Measurements from ENCODE around the gene CLIC6.

Gene CLIC6

DNA sequence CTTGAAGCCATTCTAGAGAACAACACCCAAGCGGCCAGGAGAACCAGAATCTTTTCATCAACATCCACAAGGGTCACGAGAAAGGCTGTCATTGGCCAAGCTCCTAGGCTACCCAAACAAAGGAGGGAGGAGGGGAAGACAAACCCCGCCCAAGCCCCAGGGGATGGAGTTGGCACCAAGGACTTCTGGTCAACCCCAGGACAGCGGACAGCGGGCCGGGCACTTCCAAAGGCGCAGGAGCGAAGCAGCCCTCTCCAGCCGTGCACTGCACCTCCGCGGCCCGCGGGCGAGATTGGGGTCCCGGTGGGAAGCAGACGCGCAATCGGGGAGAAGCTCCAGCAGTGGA, at the start of gene CLIC6:
Gene CLIC6, plus strand, starts transcription at position 192 of the 346 bp plus-strand sequence. CDS start 395 bp downstream, outside the sequence.
- Histone ChIP-seq H3K27me3 (replicated peaks; ENCODE audit: control insufficient read depth, insufficient read depth, low read length) (no peaks in the 10 kb centered on the region), H3K4me3 (replicated peaks; ENCODE audit: low read depth, low read length) (peak within 1 kb of the TSS; percentile 86), H3K36me3 (ENCODE audit: control insufficient read depth, insufficient read depth, low read length) (no peaks in the 10 kb centered on the region)
- DNase-seq (ENCODE audit: extremely low read depth, insufficient read length) = no peak
- TF ChIP-seq, protein P1, sequence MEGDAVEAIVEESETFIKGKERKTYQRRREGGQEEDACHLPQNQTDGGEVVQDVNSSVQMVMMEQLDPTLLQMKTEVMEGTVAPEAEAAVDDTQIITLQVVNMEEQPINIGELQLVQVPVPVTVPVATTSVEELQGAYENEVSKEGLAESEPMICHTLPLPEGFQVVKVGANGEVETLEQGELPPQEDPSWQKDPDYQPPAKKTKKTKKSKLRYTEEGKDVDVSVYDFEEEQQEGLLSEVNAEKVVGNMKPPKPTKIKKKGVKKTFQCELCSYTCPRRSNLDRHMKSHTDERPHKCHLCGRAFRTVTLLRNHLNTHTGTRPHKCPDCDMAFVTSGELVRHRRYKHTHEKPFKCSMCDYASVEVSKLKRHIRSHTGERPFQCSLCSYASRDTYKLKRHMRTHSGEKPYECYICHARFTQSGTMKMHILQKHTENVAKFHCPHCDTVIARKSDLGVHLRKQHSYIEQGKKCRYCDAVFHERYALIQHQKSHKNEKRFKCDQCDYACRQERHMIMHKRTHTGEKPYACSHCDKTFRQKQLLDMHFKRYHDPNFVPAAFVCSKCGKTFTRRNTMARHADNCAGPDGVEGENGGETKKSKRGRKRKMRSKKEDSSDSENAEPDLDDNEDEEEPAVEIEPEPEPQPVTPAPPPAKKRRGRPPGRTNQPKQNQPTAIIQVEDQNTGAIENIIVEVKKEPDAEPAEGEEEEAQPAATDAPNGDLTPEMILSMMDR (IDR thresholded peaks at IDR 0.05; ENCODE audit: insufficient read depth, low read length, poor library complexity, severe bottlenecking) = no peak

DNA sequence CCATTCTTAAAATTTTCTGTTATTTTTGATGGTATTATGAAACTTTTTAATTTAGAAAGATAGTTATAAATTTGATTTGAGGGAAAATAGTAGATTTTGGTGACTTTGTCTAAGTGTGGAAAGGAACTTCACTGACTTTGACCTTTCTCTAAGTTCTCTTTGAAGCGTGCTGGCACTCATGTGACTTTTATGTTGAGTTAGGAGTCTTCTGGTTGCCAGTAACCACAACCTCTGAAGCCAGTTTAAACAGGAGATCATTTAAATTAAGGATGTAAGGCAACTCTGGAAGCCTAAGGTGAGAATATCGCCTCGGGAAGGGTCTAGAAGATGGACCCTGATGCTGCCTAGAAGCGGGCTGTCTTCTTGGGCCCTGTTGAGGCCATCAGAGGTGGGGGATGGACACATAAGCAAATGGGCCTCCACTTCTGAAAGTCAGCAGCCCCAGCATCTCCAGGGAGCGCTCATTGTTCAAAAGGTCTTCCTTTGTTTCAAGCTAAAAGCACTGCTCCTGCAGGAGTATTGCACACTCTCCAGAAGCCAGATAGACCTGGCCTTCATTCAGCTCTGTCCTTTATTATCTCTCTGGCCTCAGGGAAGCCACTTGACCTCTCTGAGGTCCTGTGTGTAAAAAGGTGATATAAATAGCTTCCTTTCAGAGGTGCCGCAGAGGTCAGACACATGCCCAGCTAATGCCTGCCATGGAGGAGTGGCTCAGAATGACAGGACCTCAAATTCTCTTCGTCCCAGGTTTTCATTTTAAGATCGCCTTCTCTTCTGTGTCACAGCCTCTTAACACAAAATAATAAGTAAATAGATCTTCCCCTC, 48.7 kb upstream of the CLIC6 start:
- DNase-seq (ENCODE audit: extremely low read depth, insufficient read length) = no peak
- Histone ChIP-seq H3K4me3 (replicated peaks; ENCODE audit: low read depth, low read length) (no peak overlapping the region), H3K36me3 (ENCODE audit: control insufficient read depth, insufficient read depth, low read length) (no peaks in the 10 kb centered on the region), H3K27me3 (replicated peaks; ENCODE audit: control insufficient read depth, insufficient read depth, low read length) (no peaks in the 10 kb centered on the region)
- TF ChIP-seq, protein P1 (IDR thresholded peaks at IDR 0.05; ENCODE audit: insufficient read depth, low read length, poor library complexity, severe bottlenecking) = no peak

DNA sequence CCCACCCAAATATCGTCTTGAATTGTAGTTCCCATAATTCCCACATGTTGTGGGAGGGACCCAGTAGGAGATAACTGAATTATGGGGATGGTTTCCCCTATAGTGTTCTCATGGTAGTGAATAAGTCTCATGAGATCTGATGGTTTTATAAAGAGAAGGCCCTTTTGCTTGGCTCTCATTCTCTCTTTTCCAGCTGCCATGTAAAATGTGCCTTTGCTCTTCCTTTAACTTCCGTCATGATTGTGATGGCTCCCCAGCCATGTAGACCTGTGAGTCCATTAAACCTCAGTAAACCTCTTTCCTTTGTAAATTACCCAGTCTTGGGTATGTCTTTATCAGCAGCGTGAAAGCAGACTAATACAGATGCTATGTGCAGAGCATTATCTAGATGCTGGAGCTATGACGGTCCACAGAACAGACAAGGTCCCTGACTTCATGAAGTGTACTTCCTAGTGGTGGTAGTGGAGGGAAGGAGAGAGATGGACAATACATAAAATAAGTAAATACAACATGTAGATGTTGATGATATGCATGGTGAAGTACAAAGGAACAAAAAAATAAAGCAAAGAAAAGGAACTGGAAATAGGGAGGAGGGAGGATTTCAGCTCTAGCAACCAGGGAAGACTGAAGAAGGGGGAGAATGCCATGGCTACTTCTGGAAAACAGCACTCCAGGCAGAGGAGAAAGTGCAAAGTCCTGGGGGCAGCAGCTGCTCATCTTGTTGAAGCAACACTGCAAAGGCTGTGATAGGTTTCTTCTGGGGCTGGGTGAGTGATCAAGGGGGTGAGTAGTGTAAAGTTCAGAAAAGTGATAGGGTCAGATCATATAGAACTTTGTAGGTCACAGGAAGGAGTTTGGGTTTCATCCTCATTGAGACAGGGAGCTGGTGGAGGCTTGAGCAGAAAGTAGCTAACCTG, 47.1 kb upstream of the CLIC6 start:
- Histone ChIP-seq H3K36me3 (ENCODE audit: control insufficient read depth, insufficient read depth, low read length) (no peaks in the 10 kb centered on the region), H3K4me3 (replicated peaks; ENCODE audit: low read depth, low read length) (no peak overlapping the region), H3K27me3 (replicated peaks; ENCODE audit: control insufficient read depth, insufficient read depth, low read length) (no peaks in the 10 kb centered on the region)
- TF ChIP-seq, protein P1 (IDR thresholded peaks at IDR 0.05; ENCODE audit: insufficient read depth, low read length, poor library complexity, severe bottlenecking) = no peak
- no peak for DNase-seq (ENCODE audit: extremely low read depth, insufficient read length)

DNA sequence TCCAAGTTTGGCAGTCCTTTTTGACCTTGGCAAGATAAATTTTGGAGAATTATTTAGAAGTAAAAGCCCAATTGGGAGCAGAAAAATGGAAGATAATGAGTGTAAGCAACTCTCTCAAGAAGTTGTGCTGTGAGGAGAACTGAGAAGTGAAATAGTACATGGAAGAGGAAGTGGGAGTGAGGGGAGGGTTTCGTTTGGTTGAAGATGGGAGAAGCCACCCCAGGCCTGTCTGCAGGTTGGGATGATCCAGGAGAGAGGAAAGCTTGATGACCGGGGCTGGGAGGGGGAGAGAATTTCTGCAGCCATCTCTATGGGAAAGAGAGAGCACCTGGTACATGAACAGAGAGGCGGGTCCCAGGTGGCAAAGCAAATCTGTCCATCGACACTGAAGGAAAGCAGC, 45.3 kb upstream of the CLIC6 start:
- Histone ChIP-seq H3K27me3 (replicated peaks; ENCODE audit: control insufficient read depth, insufficient read depth, low read length) (no peaks in the 10 kb centered on the region), H3K4me3 (replicated peaks; ENCODE audit: low read depth, low read length) (no peak overlapping the region), H3K36me3 (ENCODE audit: control insufficient read depth, insufficient read depth, low read length) (no peaks in the 10 kb centered on the region)
- TF ChIP-seq, protein P1 (IDR thresholded peaks at IDR 0.05; ENCODE audit: insufficient read depth, low read length, poor library complexity, severe bottlenecking) = no peak
- no peak for DNase-seq (ENCODE audit: extremely low read depth, insufficient read length)

DNA sequence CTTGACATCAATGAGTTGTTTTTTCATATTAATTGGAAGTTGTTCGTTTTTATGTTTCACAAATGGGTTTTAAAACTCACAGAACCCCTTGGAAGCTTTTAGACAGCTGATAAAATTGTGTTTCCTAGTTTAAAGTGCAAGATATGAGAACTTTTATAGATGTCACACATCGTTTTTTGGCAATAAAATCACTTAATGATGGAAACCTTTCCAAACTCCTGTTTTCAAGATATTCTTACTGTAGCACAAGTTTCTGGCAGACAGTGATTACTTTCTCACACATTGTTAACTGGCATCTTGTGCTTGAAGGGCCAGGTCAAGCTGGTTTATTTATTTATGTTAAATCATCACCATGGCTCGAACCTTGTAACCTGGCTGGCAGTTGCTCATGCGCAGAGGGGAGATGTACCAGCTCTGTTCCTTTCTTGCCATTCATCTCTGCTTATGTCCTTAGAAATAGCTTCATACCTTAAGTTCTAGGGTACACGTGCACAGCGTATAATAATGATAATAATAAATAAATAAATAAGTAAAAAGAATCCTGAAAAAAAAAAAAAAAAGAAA, 43.7 kb upstream of the CLIC6 start:
- no peaks in the 10 kb centered on the region for H3K27me3 ChIP-seq (replicated peaks; ENCODE audit: control insufficient read depth, insufficient read depth, low read length)
- H3K36me3 ChIP-seq (ENCODE audit: control insufficient read depth, insufficient read depth, low read length) = no peaks in the 10 kb centered on the region
- H3K4me3 ChIP-seq (replicated peaks; ENCODE audit: low read depth, low read length) = no peak overlapping the region
- no peak for DNase-seq (ENCODE audit: extremely low read depth, insufficient read length)
- TF ChIP-seq, protein P1 (IDR thresholded peaks at IDR 0.05; ENCODE audit: insufficient read depth, low read length, poor library complexity, severe bottlenecking) = no peak
